GM19035 (cell line): ENCODE measurements around the gene ZEB2.

ENCODE experiments used
- ATAC-seq: cut with Tn5 transposase; IDR thresholded peaks from one replicate; pipeline ENCODE4 v1.9.1; 2021; ENCODE audit not compliant: unreplicated experiment

The ZEB2 gene

GRCh38 chr2:144453486-144454158 lies 66.3 kb downstream of the ZEB2 start:
- ATAC-seq: no peak

GRCh38 chr2:144452989-144453336 lies 67.0 kb downstream of the ZEB2 start:
- no peak for ATAC-seq

GRCh38 chr2:144452169-144452988 lies 67.5 kb downstream of the ZEB2 start:
- no peak for ATAC-seq

DNA sequence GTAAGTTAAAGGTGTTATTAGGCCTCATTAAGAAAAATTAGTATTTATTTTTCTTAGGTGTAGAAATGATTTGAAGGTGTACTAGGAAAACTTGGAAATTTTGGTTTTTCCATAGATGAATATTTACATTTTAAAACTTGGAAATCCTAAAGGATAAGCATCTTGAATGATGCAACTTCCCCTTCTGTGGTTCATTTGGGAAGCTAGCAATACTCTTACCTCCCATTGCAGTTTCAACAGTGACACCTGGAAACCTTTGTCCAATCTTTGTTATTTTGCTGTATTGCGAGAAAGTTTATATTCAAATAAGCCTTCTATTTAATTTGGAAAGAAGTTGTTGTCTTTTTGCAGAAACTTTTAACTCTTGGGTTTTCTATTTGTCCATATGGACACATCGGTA lies 68.5 kb downstream of the ZEB2 start:
- no peak for ATAC-seq

GRCh38 chr2:144449028-144449406 lies 70.9 kb downstream of the ZEB2 start:
- ATAC-seq: no peak

GRCh38 chr2:144448389-144449027 lies 71.4 kb downstream of the ZEB2 start:
- no peak for ATAC-seq

GRCh38 chr2:144447535-144447934 lies 72.4 kb downstream of the ZEB2 start:
- ATAC-seq: no peak

DNA sequence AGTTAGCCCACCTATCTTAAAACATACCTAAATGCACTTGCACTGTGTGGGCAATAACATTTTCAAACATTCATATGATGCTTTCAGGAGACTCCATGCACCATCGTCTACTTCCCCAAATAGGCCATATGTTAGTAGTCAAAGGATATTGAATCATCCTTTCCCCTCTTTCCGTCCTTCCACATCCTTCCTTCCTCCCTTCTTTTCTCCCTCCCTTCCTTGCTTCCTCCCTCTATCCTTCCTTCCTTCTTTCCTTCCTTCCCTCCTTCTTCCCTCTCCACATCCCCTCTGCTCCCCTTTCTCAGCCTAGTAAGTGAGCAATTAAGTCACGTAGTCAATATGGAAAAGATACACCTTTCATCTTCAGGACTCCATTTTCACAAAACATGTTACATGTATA lies 73.8 kb downstream of the ZEB2 start:
- ATAC-seq: no peak

DNA sequence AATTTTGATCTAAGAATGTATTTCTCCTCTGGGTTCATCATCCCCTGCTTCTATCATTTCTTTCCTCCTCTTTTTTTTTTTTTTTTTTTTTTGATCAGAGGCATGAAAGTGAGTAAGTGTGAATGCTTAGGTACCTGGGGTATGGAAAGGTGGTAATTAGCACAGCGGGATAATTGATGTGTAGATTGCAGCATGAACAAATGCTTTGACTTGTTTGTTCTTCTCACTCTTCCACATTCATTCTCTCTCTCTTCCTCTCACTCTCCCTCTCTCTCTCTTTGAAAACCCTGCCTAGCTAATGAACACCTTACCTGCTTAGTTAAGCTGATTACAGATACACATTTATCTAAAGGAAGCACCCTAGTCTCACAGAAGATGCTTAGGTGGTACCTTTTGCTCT lies 74.7 kb downstream of the ZEB2 start:
- no peak for ATAC-seq

GRCh38 chr2:144443837-144444817 lies 75.8 kb downstream of the ZEB2 start:
- no peak for ATAC-seq

- ATAC-seq: no peak
Observed at GRCh38 chr2:144441711-144442141, 78.2 kb downstream of the ZEB2 start.

DNA sequence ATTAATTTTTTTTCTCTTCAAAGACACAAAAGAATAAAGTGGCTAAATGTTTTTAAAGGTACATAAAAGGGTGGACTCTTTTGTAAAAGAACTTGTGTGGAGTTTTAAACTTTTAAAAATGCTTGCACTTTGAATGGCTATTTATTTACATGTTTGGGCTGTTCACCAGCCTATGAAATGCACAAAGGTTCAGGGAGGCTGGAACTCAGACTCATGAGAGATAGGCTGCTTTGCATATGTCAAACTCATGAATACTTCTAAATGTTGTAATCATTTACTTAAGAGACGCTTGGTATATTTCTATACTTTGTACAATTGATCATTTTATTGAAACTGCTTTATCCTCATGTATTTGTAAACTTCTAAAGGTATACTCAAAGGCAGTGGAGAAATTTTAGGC lies 79.9 kb downstream of the ZEB2 start:
- no peak for ATAC-seq

GRCh38 chr2:144438801-144439631 lies 80.9 kb downstream of the ZEB2 start:
- no peak for ATAC-seq

- ATAC-seq: no peak
Observed at GRCh38 chr2:144437636-144438035, 82.3 kb downstream of the ZEB2 start.

DNA sequence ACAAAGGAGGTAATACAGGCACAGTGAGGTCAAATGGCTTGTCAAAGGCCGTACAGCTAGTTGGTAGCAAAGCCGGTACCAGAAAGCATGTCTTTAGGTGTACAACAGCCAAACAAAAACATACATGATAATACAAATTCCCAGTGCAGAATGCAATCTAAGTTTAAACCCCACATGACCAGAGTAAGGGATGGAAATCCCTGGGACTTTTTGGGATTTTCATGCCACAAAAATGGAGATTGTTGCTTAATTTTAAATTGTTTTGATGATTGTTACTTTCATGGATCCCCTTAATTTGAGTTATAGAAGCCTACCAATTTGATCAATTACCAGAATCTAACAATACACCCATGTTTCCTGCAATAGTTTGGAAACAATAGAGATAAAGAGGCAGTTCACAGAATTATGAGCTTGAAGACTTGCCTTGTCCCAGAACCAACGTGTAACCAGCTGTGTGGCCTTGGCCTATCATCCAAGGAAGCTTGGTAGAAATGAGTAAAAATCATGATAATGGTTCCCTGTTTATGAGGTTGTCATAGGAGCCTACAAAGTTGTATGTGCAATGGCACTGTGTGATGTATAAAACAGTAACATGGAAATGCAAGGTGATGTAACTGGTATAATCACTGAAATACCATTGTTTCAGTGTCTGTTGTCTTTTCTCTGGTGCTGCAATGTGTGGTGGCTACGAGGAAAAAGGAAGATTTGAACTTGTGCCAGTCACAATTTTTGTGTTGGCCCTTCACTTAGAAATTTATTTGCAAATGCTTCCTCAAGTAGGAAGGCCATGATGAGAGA lies 85.3 kb downstream of the ZEB2 start:
- ATAC-seq: no peak

DNA sequence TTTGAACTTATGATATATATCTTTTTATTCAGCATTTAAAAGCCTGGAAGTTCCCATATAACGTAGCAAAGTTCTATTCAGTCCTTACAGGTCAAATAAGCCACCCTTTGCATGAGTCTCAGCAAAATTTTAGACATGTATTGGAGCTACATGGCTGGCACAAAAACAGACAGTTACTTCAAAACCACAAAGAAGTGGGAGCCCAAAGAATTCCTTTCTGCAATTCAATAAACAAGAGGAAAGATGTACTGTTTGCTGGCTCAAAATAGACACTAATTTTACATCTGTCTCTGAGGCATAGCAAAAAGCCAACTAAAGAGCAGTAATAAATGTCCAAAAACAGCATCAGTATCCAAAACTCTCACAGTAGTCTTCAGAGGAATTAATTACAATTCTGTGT lies 87.0 kb downstream of the ZEB2 start:
- no peak for ATAC-seq

- no peak for ATAC-seq
Observed at GRCh38 chr2:144431998-144432397, 87.9 kb downstream of the ZEB2 start.

GRCh38 chr2:144431392-144431783 lies 88.5 kb downstream of the ZEB2 start:
- no peak for ATAC-seq

DNA sequence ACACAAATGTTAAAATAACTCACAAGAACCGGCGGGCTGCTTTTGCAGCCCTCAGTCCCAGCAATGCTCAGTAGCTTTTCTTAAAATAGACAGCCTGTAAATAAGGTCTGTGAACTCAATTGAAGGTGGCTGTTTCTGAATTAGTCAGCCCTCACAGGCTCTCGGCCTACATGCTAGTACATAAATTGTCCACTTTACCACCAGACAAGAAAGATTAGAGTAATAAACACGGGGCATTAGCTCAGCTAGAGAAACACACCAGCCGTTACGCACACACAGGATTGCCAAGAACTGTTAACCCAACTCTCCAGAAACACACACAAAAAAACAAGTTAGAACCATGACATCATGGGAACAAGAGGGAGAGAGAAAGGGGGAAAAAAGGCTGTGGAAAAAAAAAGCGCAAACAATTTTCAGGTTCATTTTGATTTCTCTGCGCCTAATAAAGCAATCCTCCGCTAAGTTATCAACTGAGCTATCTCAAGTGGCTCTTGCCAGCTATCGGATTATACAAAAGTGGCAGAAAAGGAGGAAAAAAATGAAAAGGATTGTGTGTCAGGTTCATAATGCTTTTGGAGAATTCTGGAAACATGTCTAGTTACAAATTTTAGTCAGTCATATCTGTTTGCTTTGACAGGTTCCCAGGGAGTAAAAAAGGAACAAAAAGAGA lies 89.1 kb downstream of the ZEB2 start:
- peak; percentile 98 for ATAC-seq
